Esophagus mucosa (tissue), 1 donor: ENCODE measurements around the gene LANCL3. TPM values are rescaled to one million over a fixed set of nuclear protein-coding genes. Genes with fewer than 3 reads are reported as not detected.

Source experiments
- ATAC-seq: fragments of 200-7000 bp; cut with Tn5 transposase; one replicate; pipeline ENCODE4 v1.9.1; 2020
- total RNA-seq: library from RNA; stranded (reverse); gene quantifications from one replicate; pipeline ENCODE4 v1.2.4, GENCODE V29; 2023
- donor health status: DM: yes; HTN: yes; CAD: no.

LANCL3 gene
- total RNA-seq, 1 donor from 2014 or later, result 2.6 TPM

GRCh38 chrX:37684973-37685372 lies 113.5 kb downstream of the LANCL3 start:
- no peak for ATAC-seq

- ATAC-seq, result peak; percentile 84
Observed at GRCh38 chrX:37685381-37686359, 114.2 kb downstream of the LANCL3 start, which contains the start of gene XK. Gene XK (plus strand): TSS chrX:37685791. CDS start chrX:37685962, 171 bp downstream.

GRCh38 chrX:37686369-37686995 lies 115.0 kb downstream of the LANCL3 start:
- no peak for ATAC-seq

- ATAC-seq, result no peak
Observed at GRCh38 chrX:37686996-37687395, 115.5 kb downstream of the LANCL3 start.

GRCh38 chrX:37690119-37690518 lies 118.7 kb downstream of the LANCL3 start:
- ATAC-seq, result no peak

GRCh38 chrX:37692918-37693317 lies 121.5 kb downstream of the LANCL3 start:
- ATAC-seq, result no peak

- ATAC-seq, result no peak
Observed at GRCh38 chrX:37697169-37697760, 125.8 kb downstream of the LANCL3 start.

- no peak for ATAC-seq
Observed at GRCh38 chrX:37701588-37701987, 130.1 kb downstream of the LANCL3 start.

GRCh38 chrX:37711991-37712390 lies 140.5 kb downstream of the LANCL3 start:
- no peak for ATAC-seq

- ATAC-seq, result no peak
Observed at GRCh38 chrX:37712458-37712857, 141.0 kb downstream of the LANCL3 start.

GRCh38 chrX:37714479-37714878 lies 143.0 kb downstream of the LANCL3 start:
- ATAC-seq, result no peak

GRCh38 chrX:37716602-37717001 lies 145.1 kb downstream of the LANCL3 start:
- ATAC-seq, result no peak

- no peak for ATAC-seq
Observed at GRCh38 chrX:37717708-37718107, 146.2 kb downstream of the LANCL3 start.

GRCh38 chrX:37722595-37722994 lies 151.1 kb downstream of the LANCL3 start:
- no peak for ATAC-seq

GRCh38 chrX:37726346-37726745 lies 154.9 kb downstream of the LANCL3 start:
- no peak for ATAC-seq

Other genes starting within 250 kb of the LANCL3 start
- gene PRRG1, start 222.3 kb upstream of the LANCL3 start, total RNA-seq, result 6.9 TPM
- 2.7 TPM for gene XK, start 114.1 kb downstream of the LANCL3 start, total RNA-seq
- gene CYBB, start 208.4 kb downstream of the LANCL3 start, total RNA-seq, result 2.4 TPM